Ramos (cell line): ENCODE data around the gene EEA1.

Experiments
- in situ Hi-C: fragments of 300-500 bp; cut with MboI; formaldehyde crosslinking; loops from one replicate; pipeline ENCODE4 v1.14.3; 2022; ENCODE audit warnings: low sequenced_read_pairs; ENCODE audit not compliant: unreplicated experiment

Gene EEA1

GRCh38 chr12:92898755-92899154 is 30.3 kb downstream of the EEA1 start:
- in situ Hi-C loops: no loop called here

GRCh38 chr12:92897844-92898243 is 31.3 kb downstream of the EEA1 start:
- in situ Hi-C loops: no loop called here

- in situ Hi-C loops: no loop called here
These were observed 38.4 kb downstream of the EEA1 start for GRCh38 chr12:92890601-92891106.

- in situ Hi-C loops: no loop called here
These were observed 43.0 kb downstream of the EEA1 start for GRCh38 chr12:92886131-92886530.

GRCh38 chr12:92879698-92880322 is 49.3 kb downstream of the EEA1 start:
- in situ Hi-C loops: no loop called here

GRCh38 chr12:92877904-92878303 is 51.2 kb downstream of the EEA1 start:
- in situ Hi-C loops: no loop called here

GRCh38 chr12:92876496-92876895 is 52.6 kb downstream of the EEA1 start:
- in situ Hi-C loops: no loop called here

- in situ Hi-C loops: no loop called here
These were observed 58.0 kb downstream of the EEA1 start for GRCh38 chr12:92871116-92871515.

GRCh38 chr12:92866418-92866817 is 62.7 kb downstream of the EEA1 start:
- in situ Hi-C loops: no loop called here

- in situ Hi-C loops: no loop called here
These were observed 65.8 kb downstream of the EEA1 start for GRCh38 chr12:92863251-92863650.

GRCh38 chr12:92861381-92861780 is 67.7 kb downstream of the EEA1 start:
- in situ Hi-C loops: no loop called here

- in situ Hi-C loops: no loop called here
These were observed 68.6 kb downstream of the EEA1 start for GRCh38 chr12:92860521-92860920.

- in situ Hi-C loops: no loop called here
These were observed 69.3 kb downstream of the EEA1 start for GRCh38 chr12:92859650-92860386.

GRCh38 chr12:92857818-92858217 is 71.3 kb downstream of the EEA1 start:
- in situ Hi-C loops: no loop called here

GRCh38 chr12:92854344-92854743 is 74.8 kb downstream of the EEA1 start:
- in situ Hi-C loops: no loop called here

GRCh38 chr12:92848740-92849139 is 80.4 kb downstream of the EEA1 start:
- in situ Hi-C loops: no loop called here

GRCh38 chr12:92847368-92847767 is 81.7 kb downstream of the EEA1 start:
- in situ Hi-C loops: no loop called here

- in situ Hi-C loops: no loop called here
These were observed 83.8 kb downstream of the EEA1 start for GRCh38 chr12:92845329-92845728.

- in situ Hi-C loops: no loop called here
These were observed 84.8 kb downstream of the EEA1 start for GRCh38 chr12:92844151-92844763.

GRCh38 chr12:92829686-92830282 is 99.3 kb downstream of the EEA1 start:
- in situ Hi-C loops: no loop called here

- in situ Hi-C loops: no loop called here
These were observed 100.5 kb downstream of the EEA1 start for GRCh38 chr12:92828565-92828964.
